ENCODE results near the gene LEKR1.

LEKR1 gene

DNA sequence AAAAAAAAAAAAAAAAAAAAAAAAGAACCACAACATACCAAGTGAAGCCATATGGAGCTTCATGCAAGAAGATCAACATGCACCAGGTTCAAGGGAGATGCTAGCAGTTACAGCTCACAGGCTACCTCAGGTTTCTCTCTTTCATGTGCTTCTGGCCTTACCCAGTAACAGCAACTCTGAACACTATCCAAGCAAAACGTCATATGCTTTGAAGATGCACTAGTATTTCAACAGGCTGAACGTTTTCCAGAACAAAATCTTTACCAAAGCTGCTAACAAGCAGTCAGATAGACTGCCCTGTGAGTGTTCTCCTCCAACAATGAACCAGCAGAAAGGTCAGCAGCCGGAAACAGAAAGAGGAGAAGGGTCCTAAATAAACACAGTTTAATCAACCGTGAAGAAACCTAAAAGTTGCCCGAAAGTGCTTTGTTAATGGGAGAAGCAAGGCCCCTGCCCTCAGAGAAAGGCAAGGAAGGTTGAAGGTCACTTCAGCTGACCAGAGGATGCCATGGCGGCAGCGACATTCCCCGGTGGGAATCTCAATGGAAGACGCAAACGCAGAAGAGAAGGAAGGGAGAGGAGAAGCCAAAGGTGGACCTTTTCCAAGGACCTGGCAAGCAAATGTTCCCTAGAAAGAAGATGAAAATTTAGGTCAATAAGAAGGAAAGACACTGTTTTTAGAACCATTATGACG, 253.7 kb downstream of the LEKR1 start:
- TF ChIP-seq, protein P1, sequence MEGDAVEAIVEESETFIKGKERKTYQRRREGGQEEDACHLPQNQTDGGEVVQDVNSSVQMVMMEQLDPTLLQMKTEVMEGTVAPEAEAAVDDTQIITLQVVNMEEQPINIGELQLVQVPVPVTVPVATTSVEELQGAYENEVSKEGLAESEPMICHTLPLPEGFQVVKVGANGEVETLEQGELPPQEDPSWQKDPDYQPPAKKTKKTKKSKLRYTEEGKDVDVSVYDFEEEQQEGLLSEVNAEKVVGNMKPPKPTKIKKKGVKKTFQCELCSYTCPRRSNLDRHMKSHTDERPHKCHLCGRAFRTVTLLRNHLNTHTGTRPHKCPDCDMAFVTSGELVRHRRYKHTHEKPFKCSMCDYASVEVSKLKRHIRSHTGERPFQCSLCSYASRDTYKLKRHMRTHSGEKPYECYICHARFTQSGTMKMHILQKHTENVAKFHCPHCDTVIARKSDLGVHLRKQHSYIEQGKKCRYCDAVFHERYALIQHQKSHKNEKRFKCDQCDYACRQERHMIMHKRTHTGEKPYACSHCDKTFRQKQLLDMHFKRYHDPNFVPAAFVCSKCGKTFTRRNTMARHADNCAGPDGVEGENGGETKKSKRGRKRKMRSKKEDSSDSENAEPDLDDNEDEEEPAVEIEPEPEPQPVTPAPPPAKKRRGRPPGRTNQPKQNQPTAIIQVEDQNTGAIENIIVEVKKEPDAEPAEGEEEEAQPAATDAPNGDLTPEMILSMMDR (IDR thresholded peaks at IDR 0.05; ENCODE audit: low read depth, low read length), result no peak
- DNase-seq (ENCODE audit: extremely low read depth, low read depth), result no peak

GRCh38 chr3:157081626-157082210, 255.6 kb downstream of the LEKR1 start:
- TF ChIP-seq, protein P1 (IDR thresholded peaks at IDR 0.05; ENCODE audit: low read depth, low read length), result peak; percentile 97
- DNase-seq (ENCODE audit: extremely low read depth, low read depth), result peak; percentile 84

DNA sequence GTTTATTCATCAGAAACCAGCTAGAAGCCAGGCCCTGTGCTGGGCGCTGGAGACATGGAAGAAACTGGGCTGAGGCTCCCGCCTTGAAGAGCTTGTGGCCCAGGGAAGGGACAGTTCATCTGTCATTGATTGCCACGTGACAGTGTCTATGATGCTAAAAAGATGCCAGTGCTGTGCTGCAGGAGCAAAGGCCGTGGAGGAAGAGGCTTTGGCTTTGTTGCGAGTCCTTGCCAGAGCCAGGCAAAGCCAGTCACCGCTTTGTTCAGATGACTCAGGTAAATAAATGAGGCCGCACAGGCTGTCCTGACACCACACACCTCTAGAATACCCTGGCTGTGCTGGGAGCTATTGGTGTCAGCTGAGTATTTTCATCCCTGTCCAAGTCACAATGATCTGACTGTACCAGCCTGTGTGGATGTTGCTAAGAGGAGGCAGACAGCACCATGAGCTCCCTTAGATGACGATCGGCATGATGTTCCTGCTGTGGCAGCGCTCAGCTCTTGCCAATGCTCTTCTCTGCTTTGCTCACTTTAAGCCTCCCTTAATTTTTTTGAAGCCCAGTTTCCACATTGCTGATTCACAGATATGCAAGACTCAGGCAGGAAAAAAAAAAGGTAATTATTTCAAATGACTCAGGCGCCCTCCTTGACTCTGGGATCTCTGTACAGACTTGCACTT, 256.3 kb downstream of the LEKR1 start:
- TF ChIP-seq, protein P1 (IDR thresholded peaks at IDR 0.05; ENCODE audit: low read depth, low read length), result no peak
- no peak for DNase-seq (ENCODE audit: extremely low read depth, low read depth)

DNA sequence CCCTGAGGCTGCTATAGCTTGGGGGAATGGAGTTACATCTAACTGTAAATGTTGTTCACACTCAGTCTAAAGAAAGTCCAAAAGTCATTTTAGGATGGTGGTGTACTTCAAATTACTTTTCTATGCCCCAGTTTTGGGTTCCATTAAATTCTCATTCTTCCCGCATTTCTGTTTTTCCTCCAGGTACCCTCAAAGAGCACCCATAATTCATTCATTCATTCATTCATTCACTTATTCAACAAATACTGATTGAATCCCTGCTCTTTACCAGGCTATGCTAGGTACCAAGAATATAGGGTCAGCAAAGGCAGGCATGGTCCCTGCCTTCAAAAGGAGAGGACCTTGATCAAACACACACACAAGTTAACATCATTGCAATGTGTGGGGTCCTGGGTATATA, 257.7 kb downstream of the LEKR1 start:
- TF ChIP-seq, protein P1 (IDR thresholded peaks at IDR 0.05; ENCODE audit: low read depth, low read length), result no peak
- DNase-seq (ENCODE audit: extremely low read depth, low read depth), result no peak

- TF ChIP-seq, protein P1 (IDR thresholded peaks at IDR 0.05; ENCODE audit: low read depth, low read length), result no peak
- DNase-seq (ENCODE audit: extremely low read depth, low read depth), result no peak
Measured at GRCh38 chr3:157086060-157086750, 260.1 kb downstream of the LEKR1 start.

- no peak for DNase-seq (ENCODE audit: extremely low read depth, low read depth)
- TF ChIP-seq, protein P1 (IDR thresholded peaks at IDR 0.05; ENCODE audit: low read depth, low read length), result no peak
Measured at GRCh38 chr3:157086775-157087174, 260.6 kb downstream of the LEKR1 start.

All from AG09319 (cell line).